Measurements from ENCODE around the gene AK4.

- TF ChIP-seq CTCF (IDR thresholded peaks at IDR 0.05) (no peak), POLR2A (IDR thresholded peaks at IDR 0.05) (no peak)
Measured at GRCh38 chr1:65177457-65177856, 29.5 kb downstream of the AK4 start.
